Stimulated activated naive B cell treated with anti-CD40 and anti-IgM and Interleukin-4, amounts not matched to agents 10 μg/mL and 1 μg/mL and 100 μg/mL, for 72 hours (primary cell): ENCODE measurements around the gene ARAP3.

Experiments used
- ATAC-seq, 2 donors: fragments of 150-1000 bp; cut with Tn5 transposase; replicated peaks; 2 replicates each; pipeline ENCODE4 v1.10.0; 2021; ENCODE audit warnings: moderate library complexity in 1 of 2
- DNase-seq: peaks from one replicate; pipeline ENCODE4 v3.0.0; 2021
- H3K27ac Mint-ChIP-seq: one replicate; pipeline ENCODE4 v1.8.0; 2022; ENCODE audit warnings: mild to moderate bottlenecking, mixed read lengths
- H3K27me3 Mint-ChIP-seq, 2 donors: one replicate each; pipeline ENCODE4 v1.8.0; 2022; ENCODE audit warnings: mixed read lengths in 2 of 2
- H3K36me3 Mint-ChIP-seq, 2 donors: one replicate each; pipeline ENCODE4 v1.8.0; 2022; ENCODE audit warnings: mixed read lengths in 2 of 2, mild to moderate bottlenecking in 1 of 2
- H3K4me1 Mint-ChIP-seq, 2 donors: one replicate each; pipeline ENCODE4 v1.8.0; 2022; ENCODE audit warnings: mixed read lengths in 2 of 2, mild to moderate bottlenecking in 1 of 2
- H3K4me3 Mint-ChIP-seq, 2 donors: one replicate each; pipeline ENCODE4 v1.8.0; 2022; ENCODE audit warnings: mild to moderate bottlenecking in 2 of 2, mixed read lengths in 2 of 2, moderate library complexity in 1 of 2
- H3K9me3 Mint-ChIP-seq, 2 donors: one replicate each; pipeline ENCODE4 v1.8.0; 2022; ENCODE audit warnings: mixed read lengths in 2 of 2, mild to moderate bottlenecking in 1 of 2

The ARAP3 gene

GRCh38 chr5:141711687-141712086 lies 29.7 kb upstream of the ARAP3 start:
- no peak overlapping the region for H3K27ac Mint-ChIP-seq
- H3K9me3 Mint-ChIP-seq: no peaks in the 10 kb centered on the region
- no peaks in the 10 kb centered on the region for H3K36me3 Mint-ChIP-seq
- no peaks in the 10 kb centered on the region for H3K4me1 Mint-ChIP-seq
- no peak for DNase-seq
- no peak overlapping the region for H3K4me3 Mint-ChIP-seq
- peaks cover 35 to 43% of the 10 kb centered on the region in 2 donors for H3K27me3 Mint-ChIP-seq
- no peak for ATAC-seq

- H3K4me1 Mint-ChIP-seq: no peaks in the 10 kb centered on the region
- no peak overlapping the region for H3K4me3 Mint-ChIP-seq
- peaks cover 16 to 37% of the 10 kb centered on the region in 2 donors for H3K27me3 Mint-ChIP-seq
- no peaks in the 10 kb centered on the region for H3K9me3 Mint-ChIP-seq
- no peak overlapping the region for H3K27ac Mint-ChIP-seq
- ATAC-seq (no peak), DNase-seq (no peak)
- no peaks in the 10 kb centered on the region for H3K36me3 Mint-ChIP-seq
Measured at GRCh38 chr5:141709699-141710267, 27.8 kb upstream of the ARAP3 start.

- no peaks in the 10 kb centered on the region for H3K9me3 Mint-ChIP-seq
- no peak overlapping the region for H3K4me3 Mint-ChIP-seq
- DNase-seq (no peak), ATAC-seq (no peak)
- H3K27me3 Mint-ChIP-seq: peaks cover 11 to 26% of the 10 kb centered on the region in 2 donors
- H3K4me1 Mint-ChIP-seq: peaks cover 0 to 4% of the 10 kb centered on the region in 2 donors
- no peak overlapping the region for H3K27ac Mint-ChIP-seq
- no peaks in the 10 kb centered on the region for H3K36me3 Mint-ChIP-seq
Measured at GRCh38 chr5:141708016-141708415, 26.0 kb upstream of the ARAP3 start.

GRCh38 chr5:141707510-141707909 lies 25.5 kb upstream of the ARAP3 start:
- no peak for ATAC-seq
- H3K9me3 Mint-ChIP-seq: no peaks in the 10 kb centered on the region

GRCh38 chr5:141706121-141706520 lies 24.1 kb upstream of the ARAP3 start:
- Mint-ChIP-seq H3K4me3 (no peak overlapping the region), H3K27me3 (peaks cover 11 to 33% of the 10 kb centered on the region in 2 donors), H3K4me1 (peaks cover 18 to 23% of the 10 kb centered on the region in 2 donors), H3K36me3 (no peaks in the 10 kb centered on the region), H3K9me3 (no peaks in the 10 kb centered on the region), H3K27ac (no peak overlapping the region)
- ATAC-seq (no peak), DNase-seq (no peak)

More at GRCh38 chr5:141707510-141707909, 25.5 kb upstream of the ARAP3 start:
- H3K4me1 Mint-ChIP-seq: peaks cover 4 to 9% of the 10 kb centered on the region in 2 donors
- H3K27ac Mint-ChIP-seq: no peak overlapping the region
- peaks cover 11 to 27% of the 10 kb centered on the region in 2 donors for H3K27me3 Mint-ChIP-seq
- H3K4me3 Mint-ChIP-seq: no peak overlapping the region
- no peaks in the 10 kb centered on the region for H3K36me3 Mint-ChIP-seq
- DNase-seq: no peak

- no peaks in the 10 kb centered on the region for H3K9me3 Mint-ChIP-seq
- H3K27me3 Mint-ChIP-seq: peaks cover 13 to 30% of the 10 kb centered on the region in 2 donors
- DNase-seq (no peak), ATAC-seq (no peak)
- no peaks in the 10 kb centered on the region for H3K36me3 Mint-ChIP-seq
- H3K27ac Mint-ChIP-seq: no peak overlapping the region
- H3K4me1 Mint-ChIP-seq: peaks cover 18 to 25% of the 10 kb centered on the region in 2 donors
- H3K4me3 Mint-ChIP-seq: no peak overlapping the region
Measured at GRCh38 chr5:141705469-141705868, 23.4 kb upstream of the ARAP3 start.

- no peaks in the 10 kb centered on the region for H3K36me3 Mint-ChIP-seq
- no peak overlapping the region for H3K27ac Mint-ChIP-seq
- peaks cover 18 to 25% of the 10 kb centered on the region in 2 donors for H3K4me1 Mint-ChIP-seq
- ATAC-seq: no peak
- H3K27me3 Mint-ChIP-seq: peaks cover 19 to 33% of the 10 kb centered on the region in 2 donors
- no peak for DNase-seq
- no peak overlapping the region for H3K4me3 Mint-ChIP-seq
- no peaks in the 10 kb centered on the region for H3K9me3 Mint-ChIP-seq
Measured at GRCh38 chr5:141704782-141705297, 22.8 kb upstream of the ARAP3 start.

- Mint-ChIP-seq H3K9me3 (no peaks in the 10 kb centered on the region), H3K27me3 (peaks cover 25 to 34% of the 10 kb centered on the region in 2 donors), H3K4me3 (peak overlapping the region; percentile 82 to 86), H3K4me1 (peaks cover 18 to 25% of the 10 kb centered on the region in 2 donors), H3K36me3 (no peaks in the 10 kb centered on the region), H3K27ac (no peak overlapping the region)
- ATAC-seq: no peak
- no peak for DNase-seq
Measured at GRCh38 chr5:141703133-141703561, 21.1 kb upstream of the ARAP3 start.

GRCh38 chr5:141701360-141702119 lies 19.5 kb upstream of the ARAP3 start:
- Mint-ChIP-seq H3K27ac (no peak overlapping the region), H3K4me3 (peak overlapping the region; percentile 82 to 86), H3K27me3 (peaks cover 41 to 49% of the 10 kb centered on the region in 2 donors)

GRCh38 chr5:141697586-141697985 lies 15.6 kb upstream of the ARAP3 start:
- H3K4me3 Mint-ChIP-seq: no peak overlapping the region
- no peaks in the 10 kb centered on the region for H3K9me3 Mint-ChIP-seq
- peaks cover 70 to 77% of the 10 kb centered on the region in 2 donors for H3K27me3 Mint-ChIP-seq
- no peaks in the 10 kb centered on the region for H3K36me3 Mint-ChIP-seq
- ATAC-seq (no peak), DNase-seq (no peak)
- H3K4me1 Mint-ChIP-seq: peaks cover 15 to 18% of the 10 kb centered on the region in 2 donors
- no peak overlapping the region for H3K27ac Mint-ChIP-seq

More at GRCh38 chr5:141701360-141702119, 19.5 kb upstream of the ARAP3 start:
- peaks cover 18 to 25% of the 10 kb centered on the region in 2 donors for H3K4me1 Mint-ChIP-seq
- ATAC-seq (peak; percentile 56 to 68), DNase-seq (no peak)
- H3K9me3 Mint-ChIP-seq: no peaks in the 10 kb centered on the region
- H3K36me3 Mint-ChIP-seq: no peaks in the 10 kb centered on the region

GRCh38 chr5:141696431-141696830 lies 14.4 kb upstream of the ARAP3 start:
- Mint-ChIP-seq H3K4me3 (no peak overlapping the region), H3K36me3 (no peaks in the 10 kb centered on the region), H3K9me3 (no peaks in the 10 kb centered on the region), H3K4me1 (peaks cover 11 to 15% of the 10 kb centered on the region in 2 donors), H3K27ac (no peak overlapping the region), H3K27me3 (peaks cover 78 to 89% of the 10 kb centered on the region in 2 donors)
- ATAC-seq (no peak), DNase-seq (no peak)

GRCh38 chr5:141695627-141696215 lies 13.7 kb upstream of the ARAP3 start:
- DNase-seq (no peak), ATAC-seq (no peak)
- Mint-ChIP-seq H3K9me3 (no peaks in the 10 kb centered on the region), H3K27me3 (peaks cover 76 to 96% of the 10 kb centered on the region in 2 donors), H3K4me3 (no peak overlapping the region), H3K4me1 (peaks cover 7 to 10% of the 10 kb centered on the region in 2 donors), H3K27ac (peak overlapping the region; percentile 43), H3K36me3 (no peaks in the 10 kb centered on the region)

- DNase-seq (no peak), ATAC-seq (no peak)
- Mint-ChIP-seq H3K36me3 (no peaks in the 10 kb centered on the region), H3K27me3 (peaks cover 76 to 95% of the 10 kb centered on the region in 2 donors), H3K4me3 (no peak overlapping the region), H3K4me1 (peaks cover 7 to 10% of the 10 kb centered on the region in 2 donors), H3K27ac (no peak overlapping the region), H3K9me3 (no peaks in the 10 kb centered on the region)
Measured at GRCh38 chr5:141694479-141694878, 12.4 kb upstream of the ARAP3 start.

GRCh38 chr5:141692919-141693725 lies 11.1 kb upstream of the ARAP3 start:
- Mint-ChIP-seq H3K27me3 (peaks cover 73 to 82% of the 10 kb centered on the region in 2 donors), H3K9me3 (no peaks in the 10 kb centered on the region), H3K27ac (no peak overlapping the region), H3K4me3 (peak overlapping the region in 1 of 2 donors; percentile 83), H3K4me1 (peaks cover 7 to 10% of the 10 kb centered on the region in 2 donors), H3K36me3 (no peaks in the 10 kb centered on the region)
- DNase-seq (no peak), ATAC-seq (no peak)
